GM08714 (cell line): ENCODE measurements around the gene BTBD9.

Source experiments
- H3K4me3 ChIP-seq: fragments of 200-500 bp; sonication (Bioruptor generic); 2 replicates; pipeline ENCODE4 v1.5.1; 2014; ENCODE audit warnings: mild to moderate bottlenecking, low read length, inconsistent platforms
- ZNF274 ChIP-seq: IDR thresholded peaks from 2 replicates; pipeline ENCODE4 v1.6.1; 2012; ENCODE audit warnings: mild to moderate bottlenecking, low read depth, low read length

BTBD9 gene

GRCh38 chr6:38391626-38392579 is 247.8 kb downstream of the BTBD9 start:
- H3K4me3 ChIP-seq = no peak overlapping the region
- TF ChIP-seq ZNF274 = no peak

DNA sequence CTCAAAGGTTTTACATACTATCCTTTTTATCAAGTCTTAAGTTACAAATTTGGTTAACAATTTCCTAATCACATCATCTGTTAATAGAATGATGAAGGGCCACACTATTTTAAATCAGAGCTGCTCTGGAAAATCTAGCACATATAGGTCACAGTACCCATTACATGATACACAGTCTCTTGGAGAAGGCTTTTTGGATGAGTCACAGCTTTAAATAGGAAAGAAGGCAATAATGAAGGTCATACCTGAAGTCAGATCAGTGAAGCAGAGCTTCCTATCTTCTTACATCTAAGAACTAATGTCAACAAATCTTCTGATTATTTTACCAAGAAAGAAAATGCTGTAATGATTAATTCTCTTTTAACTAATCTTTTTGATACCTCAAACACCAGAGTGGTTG is 248.5 kb downstream of the BTBD9 start:
- H3K4me3 ChIP-seq = no peak overlapping the region
- no peak for TF ChIP-seq ZNF274

GRCh38 chr6:38389875-38390274 is 249.9 kb downstream of the BTBD9 start:
- no peak for TF ChIP-seq ZNF274
- H3K4me3 ChIP-seq = no peak overlapping the region

- H3K4me3 ChIP-seq = no peak overlapping the region
- no peak for TF ChIP-seq ZNF274
These were observed 251.8 kb downstream of the BTBD9 start for GRCh38 chr6:38387971-38388370.

DNA sequence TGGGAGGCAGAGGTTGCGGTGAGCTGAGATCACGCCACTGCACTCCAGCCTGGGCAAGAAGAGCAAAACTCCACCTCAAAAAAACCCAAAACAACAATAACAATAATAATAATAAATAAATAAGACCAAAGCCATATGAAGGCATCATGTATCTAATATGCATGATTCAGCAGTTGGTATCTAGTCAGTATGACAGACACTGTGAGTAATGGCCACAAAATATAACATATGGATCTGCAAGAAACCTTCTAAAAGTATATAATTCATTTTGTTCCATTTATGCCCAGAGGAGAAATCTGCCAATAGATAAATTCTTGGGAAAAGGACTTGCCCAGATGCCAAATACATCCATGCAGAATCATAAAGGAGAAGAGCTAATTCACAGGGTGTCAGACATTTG is 252.3 kb downstream of the BTBD9 start:
- no peak overlapping the region for H3K4me3 ChIP-seq
- no peak for TF ChIP-seq ZNF274

DNA sequence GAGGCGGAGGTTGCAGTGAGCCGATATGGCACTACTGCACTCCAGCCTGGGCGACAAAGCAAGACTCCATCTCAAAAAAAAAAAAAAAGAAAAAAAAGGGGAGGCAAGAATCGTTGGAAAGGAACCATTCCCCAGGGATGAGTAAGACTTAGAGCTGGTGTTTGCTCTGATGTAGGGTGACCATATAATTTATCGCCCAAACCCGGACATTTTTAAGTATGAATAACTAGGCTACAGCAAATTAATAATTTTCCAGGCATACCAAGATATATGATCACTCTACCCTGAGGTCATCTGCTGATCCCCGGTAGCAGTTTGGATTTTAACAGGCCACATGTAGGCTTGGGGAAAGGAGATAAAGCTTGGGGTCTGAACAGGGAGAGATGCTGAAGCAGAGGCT is 260.9 kb downstream of the BTBD9 start:
- H3K4me3 ChIP-seq = no peak overlapping the region
- no peak for TF ChIP-seq ZNF274

GRCh38 chr6:38375937-38376336 is 263.8 kb downstream of the BTBD9 start:
- no peak for TF ChIP-seq ZNF274
- H3K4me3 ChIP-seq = no peak overlapping the region

GRCh38 chr6:38375341-38375740 is 264.4 kb downstream of the BTBD9 start:
- no peak for TF ChIP-seq ZNF274
- no peak overlapping the region for H3K4me3 ChIP-seq

GRCh38 chr6:38371881-38372280 is 267.8 kb downstream of the BTBD9 start:
- no peak for TF ChIP-seq ZNF274
- no peak overlapping the region for H3K4me3 ChIP-seq

GRCh38 chr6:38370653-38371601 is 268.8 kb downstream of the BTBD9 start:
- TF ChIP-seq ZNF274 = no peak
- no peak overlapping the region for H3K4me3 ChIP-seq

GRCh38 chr6:38367231-38367630 is 272.5 kb downstream of the BTBD9 start:
- TF ChIP-seq ZNF274 = no peak
- no peak overlapping the region for H3K4me3 ChIP-seq

- no peak for TF ChIP-seq ZNF274
These were observed 273.5 kb downstream of the BTBD9 start for GRCh38 chr6:38366234-38366633.

DNA sequence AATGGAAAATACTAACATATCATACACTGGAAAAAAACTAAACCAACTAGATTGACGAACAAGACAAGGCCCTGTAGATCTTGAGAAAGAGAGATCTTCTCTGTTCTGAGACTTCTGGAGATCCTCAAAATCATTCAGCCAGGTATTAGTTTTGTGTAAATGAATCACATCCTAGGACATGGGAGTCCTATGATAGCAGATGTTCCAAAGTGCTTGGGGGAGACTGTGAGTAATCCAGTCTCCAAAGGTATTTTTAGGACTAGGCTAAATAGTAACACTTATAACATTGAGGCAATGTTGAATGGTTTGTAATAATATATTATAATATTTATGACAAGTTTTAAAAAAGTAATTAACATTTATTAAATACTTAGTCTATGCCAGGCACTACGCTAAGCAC is 275.0 kb downstream of the BTBD9 start:
- no peak for TF ChIP-seq ZNF274

More at GRCh38 chr6:38366234-38366633, 273.5 kb downstream of the BTBD9 start:
- H3K4me3 ChIP-seq = no peak overlapping the region

GRCh38 chr6:38364127-38364526 is 275.6 kb downstream of the BTBD9 start:
- no peak overlapping the region for H3K4me3 ChIP-seq
- no peak for TF ChIP-seq ZNF274

More for the DNA sequence above, 275.0 kb downstream of the BTBD9 start:
- no peak overlapping the region for H3K4me3 ChIP-seq
